Measurements from ENCODE around the gene RAP1GAP. TPM values are rescaled to one million over a fixed set of nuclear protein-coding genes. Genes with fewer than 3 reads are reported as not detected.

The RAP1GAP gene
- total RNA-seq, 8 experiments from 2014 or later = 0.31 to 22.8 (median 11.3) TPM

DNA sequence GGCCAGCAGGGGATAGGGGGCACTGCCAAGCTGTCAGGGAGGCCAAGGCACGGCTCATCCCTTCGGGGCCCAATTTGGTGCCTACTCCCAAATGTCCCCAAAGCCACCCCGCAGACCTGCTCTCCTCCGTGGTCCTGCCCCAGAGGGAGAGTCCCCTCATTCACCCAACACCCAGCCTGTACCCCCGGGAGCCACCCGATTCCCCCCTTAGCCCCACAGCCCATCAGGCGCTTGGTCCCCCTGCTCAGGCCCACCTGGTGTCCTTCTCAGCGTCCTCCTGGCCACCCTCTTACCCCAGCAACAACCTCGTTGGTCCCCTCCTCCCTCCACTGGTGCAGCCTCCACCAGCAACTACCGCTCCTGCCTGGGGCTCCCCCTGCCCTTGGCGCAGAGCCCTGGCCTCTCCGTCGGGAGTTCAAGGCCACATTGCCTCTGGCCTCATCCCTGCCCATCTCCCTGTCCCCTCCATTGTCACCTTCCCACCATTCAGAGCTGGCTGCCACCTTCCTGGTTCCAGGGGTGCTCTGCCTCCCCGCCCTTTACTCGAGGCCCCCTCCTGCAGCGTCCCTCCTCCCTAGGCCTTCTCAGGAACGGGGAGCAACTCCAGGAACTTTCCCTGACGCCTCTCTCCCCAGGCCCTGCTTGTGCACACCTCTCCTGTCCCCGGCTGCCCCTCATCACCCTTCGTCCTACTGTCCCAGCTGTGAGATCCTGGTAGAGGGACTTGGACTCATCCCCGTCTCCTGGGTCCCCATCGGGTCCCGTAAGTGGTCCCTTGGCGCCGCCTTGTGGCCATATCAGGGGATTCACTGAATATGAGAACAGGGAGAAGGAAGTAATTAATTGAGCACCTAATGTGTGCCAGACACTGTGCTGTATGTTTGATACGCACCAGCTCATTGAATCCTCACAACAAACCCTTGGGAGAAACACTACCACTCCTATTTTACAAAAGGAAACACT, 73.9 kb downstream of the RAP1GAP start:
- ATAC-seq (replicated peaks in 6 of 8) = peak in 3 of 8 experiments; percentile 64 to 67 (median 66)
- no peak overlapping the region for H3K4me3 ChIP-seq
- peaks cover 10 to 17% of the 10 kb centered on the region in 2 donors for H3K4me1 ChIP-seq (replicated peaks in 1 of 2)
- 13 to 80% (median 51%) methylated on average over 1 to 10 of the region's 26 CpGs; no CpG with 5 or more reads in 4 of the 10 experiments for WGBS, 10 experiments
- in situ Hi-C loops (cut with MboI; ENCODE audit: low pct_unique_long_range_greater_than_20kb in 2 of 9, low sequenced_read_pairs in 9 of 9, unreplicated experiment in 9 of 9) = no loop called here
- no peak overlapping the region for H3K27ac ChIP-seq

DNA sequence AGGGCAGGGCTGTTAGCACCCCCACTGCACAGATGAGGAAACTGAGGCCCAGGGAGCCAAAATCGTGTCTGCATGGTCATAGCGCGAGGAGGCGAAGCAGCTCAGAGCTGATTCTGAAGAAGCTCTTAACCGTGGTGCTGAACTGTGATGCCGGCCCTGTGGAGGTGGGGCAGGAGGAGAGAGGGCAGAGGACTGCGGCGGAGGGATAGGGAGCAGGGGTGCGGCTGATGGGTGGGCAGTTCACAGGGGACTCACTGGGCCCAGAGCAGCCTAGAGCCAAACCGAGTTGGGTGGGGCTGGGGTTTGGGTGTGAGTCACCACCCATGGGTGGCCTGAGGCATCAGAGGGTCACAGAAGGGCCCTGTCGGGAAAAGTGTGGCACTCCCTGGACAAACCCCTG, 74.7 kb downstream of the RAP1GAP start:
- Histone ChIP-seq H3K27ac (no peak overlapping the region), H3K4me1 (replicated peaks in 1 of 2) (peaks cover 13 to 21% of the 10 kb centered on the region in 2 donors), H3K4me3 (no peak overlapping the region)
- in situ Hi-C loops (cut with MboI; ENCODE audit: low pct_unique_long_range_greater_than_20kb in 2 of 9, low sequenced_read_pairs in 9 of 9, unreplicated experiment in 9 of 9) = no loop called here
- 0 to 75% (median 40%) methylated on average over 1 to 6 of the region's 11 CpGs; no CpG with 5 or more reads in 5 of the 10 experiments for WGBS, 10 experiments
- peak in 3 of 8 experiments; percentile 49 to 67 (median 57) for ATAC-seq (replicated peaks in 6 of 8)

DNA sequence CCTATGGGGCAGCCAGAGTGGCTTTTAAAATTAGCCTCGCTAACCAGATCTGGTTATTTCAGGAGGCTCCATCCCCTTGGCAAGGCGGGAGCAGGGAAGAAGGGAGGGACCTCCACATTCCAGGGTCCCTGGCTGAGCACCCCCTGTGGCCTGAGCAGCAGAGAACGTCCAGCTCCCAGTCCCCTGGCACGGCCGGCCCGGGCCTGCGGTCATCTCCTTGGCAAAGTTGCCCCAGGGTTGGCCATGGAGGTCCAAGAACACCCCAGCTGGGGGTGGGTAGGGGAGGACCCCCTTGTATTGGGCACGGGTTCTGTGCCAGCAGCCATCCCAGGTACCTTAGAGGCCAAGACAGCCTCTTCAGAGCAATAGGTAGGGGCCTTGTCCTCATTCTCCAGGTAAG, 75.9 kb downstream of the RAP1GAP start:
- 60 to 100% (median 86%) methylated on average over 1 to 3 of the region's 8 CpGs; no CpG with 5 or more reads in 7 of the 10 experiments for WGBS, 10 experiments
- no peak overlapping the region for H3K4me3 ChIP-seq
- H3K27ac ChIP-seq = no peak overlapping the region
- in situ Hi-C loops (cut with MboI; ENCODE audit: low pct_unique_long_range_greater_than_20kb in 2 of 9, low sequenced_read_pairs in 9 of 9, unreplicated experiment in 9 of 9) = no loop called here
- peaks cover 13 to 21% of the 10 kb centered on the region in 2 donors for H3K4me1 ChIP-seq (replicated peaks in 1 of 2)
- no peak for ATAC-seq (replicated peaks in 6 of 8)

DNA sequence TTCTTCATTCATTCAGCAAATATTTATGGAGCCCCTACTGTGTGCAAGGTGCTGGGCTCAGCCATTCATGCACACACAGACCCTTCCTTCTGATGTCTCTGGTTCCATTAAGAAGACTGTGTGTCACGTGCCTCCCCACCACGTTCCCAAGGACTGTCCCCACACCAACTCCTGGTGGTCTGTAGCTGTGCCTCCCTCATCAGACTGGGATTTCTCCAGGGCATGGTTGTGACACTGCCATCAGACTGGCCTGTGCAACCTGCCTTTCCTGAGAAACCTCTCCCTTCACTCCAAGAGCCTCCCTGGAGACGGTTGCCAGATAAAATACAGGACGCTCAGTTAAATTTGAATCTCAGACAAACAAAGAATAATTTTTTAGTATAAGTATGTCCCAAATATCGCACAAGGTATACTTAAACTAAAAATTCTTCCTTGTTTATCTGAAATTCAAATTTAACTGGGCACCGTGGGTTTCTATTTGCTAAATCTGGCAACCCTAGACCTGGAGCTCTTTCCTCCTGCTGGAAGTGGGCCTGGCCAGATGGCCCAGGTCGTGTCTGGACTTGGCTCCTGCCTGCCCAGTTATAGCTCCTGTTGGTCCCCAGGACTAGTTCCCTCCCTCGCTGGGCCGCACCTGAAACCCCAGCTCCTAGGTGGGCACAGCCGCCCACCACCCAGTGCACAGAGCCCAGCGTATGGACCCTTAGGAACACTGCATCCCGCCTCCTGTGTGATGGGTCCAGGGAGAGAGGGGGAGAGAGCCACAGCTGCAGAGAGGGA, 76.9 kb downstream of the RAP1GAP start:
- ATAC-seq (replicated peaks in 6 of 8) = no peak
- 33 to 93% (median 83%) methylated on average over 1 to 11 of the region's 12 CpGs; no CpG with 5 or more reads in 1 of the 10 experiments for WGBS, 10 experiments
- Histone ChIP-seq H3K4me3 (no peak overlapping the region), H3K4me1 (replicated peaks in 1 of 2) (peaks cover 13 to 19% of the 10 kb centered on the region in 2 donors), H3K27ac (no peak overlapping the region)
- in situ Hi-C loops (cut with MboI; ENCODE audit: low pct_unique_long_range_greater_than_20kb in 2 of 9, low sequenced_read_pairs in 9 of 9, unreplicated experiment in 9 of 9) = no loop called here

DNA sequence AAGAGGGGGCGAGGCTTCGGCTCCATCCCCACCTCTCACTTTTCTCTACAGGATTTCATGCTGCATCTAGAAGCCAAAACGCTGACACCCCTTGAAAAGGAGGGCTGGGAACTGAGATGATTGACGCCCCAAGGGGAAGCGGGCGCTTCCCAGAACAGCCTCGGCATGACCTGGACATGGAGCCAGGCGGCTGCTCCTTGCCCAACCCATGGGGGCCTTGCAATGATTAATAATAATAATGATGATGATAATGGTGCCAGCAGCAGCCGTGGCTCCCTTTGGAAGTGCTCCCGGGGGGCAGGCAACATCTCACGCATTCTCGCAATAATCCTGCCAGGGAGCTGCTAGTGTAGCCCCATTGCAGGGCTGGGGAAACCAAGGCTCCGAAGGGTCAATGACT, 78.2 kb downstream of the RAP1GAP start:
- in situ Hi-C loops (cut with MboI; ENCODE audit: low pct_unique_long_range_greater_than_20kb in 2 of 9, low sequenced_read_pairs in 9 of 9, unreplicated experiment in 9 of 9) = no loop called here
- H3K4me1 ChIP-seq (replicated peaks in 1 of 2) = peaks cover 16 to 31% of the 10 kb centered on the region in 2 donors
- no peak overlapping the region for H3K27ac ChIP-seq
- 37 to 100% (median 72%) methylated on average over 1 to 11 of the region's 13 CpGs; no CpG with 5 or more reads in 3 of the 10 experiments for WGBS, 10 experiments
- no peak overlapping the region for H3K4me3 ChIP-seq
- peak in 2 of 8 experiments; percentile 2 to 36 for ATAC-seq (replicated peaks in 6 of 8)

DNA sequence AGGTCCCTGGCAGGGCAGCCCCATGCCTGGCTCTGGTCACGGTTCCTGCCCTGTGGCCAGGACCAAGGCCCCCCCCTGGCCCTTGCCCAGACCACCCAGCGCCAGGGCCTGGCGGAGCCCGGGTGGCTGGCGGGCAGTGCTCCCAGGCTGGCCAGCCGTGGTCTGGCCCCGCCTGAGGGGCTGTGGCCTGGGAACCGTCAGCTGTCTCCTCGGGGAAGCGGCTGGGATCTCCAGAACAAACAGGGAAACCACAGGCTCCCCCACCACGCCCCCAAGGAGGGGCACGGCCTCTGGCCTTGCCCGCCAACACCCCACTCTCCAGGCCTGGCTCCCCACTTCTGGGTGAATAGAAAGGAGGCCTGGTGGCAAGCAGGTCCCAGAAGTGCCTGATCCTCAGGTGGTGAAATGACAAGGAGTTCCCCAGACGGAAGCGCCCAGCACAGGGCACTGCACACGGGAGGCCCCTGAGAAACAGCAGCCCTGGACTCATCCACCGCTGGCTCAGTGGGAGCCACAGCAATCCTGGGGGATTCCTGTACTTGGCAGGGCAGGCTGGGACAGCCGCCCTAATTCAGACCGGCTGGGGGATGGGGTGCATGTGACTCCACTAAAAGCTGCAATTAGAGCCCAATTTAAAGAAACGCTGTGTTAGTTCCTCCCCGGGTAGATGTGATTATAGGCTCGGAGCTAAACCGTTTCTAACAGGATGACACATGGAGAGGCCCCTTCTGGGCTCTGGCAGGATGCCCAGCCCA, 78.9 kb downstream of the RAP1GAP start:
- Histone ChIP-seq H3K4me1 (replicated peaks in 1 of 2) (peaks cover 16 to 35% of the 10 kb centered on the region in 2 donors), H3K27ac (no peak overlapping the region), H3K4me3 (no peak overlapping the region)
- in situ Hi-C loops (cut with MboI; ENCODE audit: low pct_unique_long_range_greater_than_20kb in 2 of 9, low sequenced_read_pairs in 9 of 9, unreplicated experiment in 9 of 9) = no loop called here
- peak in 5 of 8 experiments; percentile 9 to 35 (median 27) for ATAC-seq (replicated peaks in 6 of 8)
- WGBS, 10 experiments = 0 to 100% (median 42%) methylated on average over 1 to 7 of the region's 23 CpGs; no CpG with 5 or more reads in 4 of the 10 experiments

DNA sequence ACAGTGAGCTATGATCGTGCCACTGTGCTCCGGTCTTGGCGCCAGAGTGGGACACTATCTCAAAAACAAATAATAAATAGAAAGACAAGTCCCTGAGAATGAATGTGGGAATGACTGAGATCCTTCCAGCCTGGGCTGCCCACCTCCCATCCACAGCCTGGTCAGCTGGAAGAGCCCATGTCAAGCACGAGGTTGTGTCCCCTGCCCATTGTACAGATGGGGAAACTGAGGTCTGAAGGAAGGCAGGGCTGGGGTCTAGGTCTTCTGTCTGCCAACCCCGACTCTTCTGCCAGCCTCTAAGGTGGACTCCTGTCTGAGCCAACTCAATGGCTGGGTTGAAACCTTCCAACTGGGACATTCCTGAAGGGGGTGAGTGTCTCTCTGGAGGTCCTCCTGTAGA, 79.5 kb downstream of the RAP1GAP start:
- H3K4me3 ChIP-seq = no peak overlapping the region
- H3K4me1 ChIP-seq (replicated peaks in 1 of 2) = peaks cover 16 to 39% of the 10 kb centered on the region in 2 donors
- 25 to 100% (median 81%) methylated on average over 1 to 5 of the region's 5 CpGs; no CpG with 5 or more reads in 1 of the 10 experiments for WGBS, 10 experiments
- no peak overlapping the region for H3K27ac ChIP-seq
- ATAC-seq (replicated peaks in 6 of 8) = no peak
- in situ Hi-C loops (cut with MboI; ENCODE audit: low pct_unique_long_range_greater_than_20kb in 2 of 9, low sequenced_read_pairs in 9 of 9, unreplicated experiment in 9 of 9) = no loop called here

DNA sequence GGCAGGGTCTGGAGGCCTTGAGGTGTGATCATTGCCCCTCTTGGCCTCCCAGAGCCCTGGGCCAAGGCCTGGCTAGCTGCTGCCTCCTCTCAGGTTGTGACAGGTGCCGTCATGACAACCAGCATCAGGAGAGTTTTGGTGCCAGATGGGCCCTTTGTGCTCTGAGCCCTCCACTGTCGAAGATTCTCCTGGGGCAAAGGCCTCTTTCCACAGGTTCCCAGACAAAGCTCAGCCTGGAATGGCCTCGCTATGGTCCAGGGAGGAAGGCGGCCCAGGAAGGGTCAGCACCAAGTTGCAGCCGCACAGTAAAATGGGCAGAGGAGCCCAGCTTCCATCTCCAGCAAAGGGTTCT, 81.6 kb downstream of the RAP1GAP start:
- ATAC-seq (replicated peaks in 6 of 8) = no peak
- Histone ChIP-seq H3K27ac (no peak overlapping the region), H3K4me1 (replicated peaks in 1 of 2) (peaks cover 16 to 39% of the 10 kb centered on the region in 2 donors), H3K4me3 (no peak overlapping the region)
- in situ Hi-C loops (cut with MboI; ENCODE audit: low pct_unique_long_range_greater_than_20kb in 2 of 9, low sequenced_read_pairs in 9 of 9, unreplicated experiment in 9 of 9) = no loop called here
- WGBS, 10 experiments = 72 to 100% (median 75%) methylated on average over 2 to 4 of the region's 5 CpGs; no CpG with 5 or more reads in 6 of the 10 experiments

DNA sequence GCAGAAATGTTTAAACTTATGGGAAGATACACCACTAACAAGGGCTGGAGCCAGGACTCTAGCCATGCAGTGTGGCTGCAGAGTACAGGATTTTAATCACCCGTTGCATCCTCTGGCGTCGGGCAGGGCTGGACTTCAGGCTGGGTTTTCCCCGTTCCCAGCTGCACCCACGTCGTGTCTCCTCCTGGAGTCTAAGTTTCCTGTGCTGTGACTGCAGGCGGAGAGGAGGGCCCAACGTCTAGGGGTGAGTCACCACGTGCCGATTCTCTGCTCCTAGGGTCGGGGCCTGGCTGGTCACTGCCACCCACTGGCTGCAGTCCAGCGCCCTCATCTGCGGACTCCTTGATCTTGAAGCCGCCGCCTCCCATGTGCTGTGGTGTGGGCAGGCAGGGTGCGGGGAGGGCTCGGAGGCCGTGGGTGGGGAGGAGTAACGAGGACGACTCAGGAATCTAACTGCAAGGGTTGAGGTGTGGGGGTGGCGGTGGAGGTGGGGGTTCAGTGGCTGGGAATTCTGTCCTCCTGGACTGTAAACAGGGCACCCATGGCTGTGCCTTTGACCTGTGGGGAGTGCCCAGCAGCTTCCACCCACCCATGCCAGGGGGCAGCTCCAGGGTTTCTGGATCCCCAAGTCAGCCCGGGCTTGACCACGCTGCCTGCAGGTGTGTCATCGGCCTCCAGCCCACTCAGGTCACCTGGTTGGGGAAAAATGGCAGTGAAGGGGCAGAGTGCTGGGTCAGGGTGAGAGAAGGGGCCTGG, 82.1 kb downstream of the RAP1GAP start:
- Histone ChIP-seq H3K27ac (no peak overlapping the region), H3K4me3 (no peak overlapping the region), H3K4me1 (replicated peaks in 1 of 2) (peaks cover 16 to 39% of the 10 kb centered on the region in 2 donors)
- in situ Hi-C loops (cut with MboI; ENCODE audit: low pct_unique_long_range_greater_than_20kb in 2 of 9, low sequenced_read_pairs in 9 of 9, unreplicated experiment in 9 of 9) = no loop called here
- WGBS, 10 experiments = 0 to 54% (median 49%) methylated on average over 2 to 13 of the region's 24 CpGs; no CpG with 5 or more reads in 6 of the 10 experiments
- peak; percentile 86 to 97 (median 90) for ATAC-seq (replicated peaks in 6 of 8)

DNA sequence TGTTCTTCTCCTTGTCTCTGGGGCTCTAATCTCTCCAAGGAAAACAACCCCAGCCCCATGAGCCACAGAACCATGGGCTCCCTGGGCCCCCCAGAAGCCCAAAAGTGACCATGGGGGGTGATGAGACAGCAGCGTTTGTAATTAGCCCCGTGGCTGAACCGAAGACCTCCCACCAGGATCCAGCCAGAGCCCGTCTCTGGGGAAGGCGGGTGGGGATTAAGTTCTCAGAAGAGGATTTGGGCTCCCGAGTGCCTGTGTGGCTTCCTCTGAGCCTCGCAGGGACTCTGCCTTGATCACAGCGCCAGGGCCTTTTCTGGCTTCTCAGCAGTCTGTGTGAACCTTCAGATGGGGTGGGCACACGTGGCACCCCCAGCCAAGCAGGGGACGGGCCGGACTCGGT, 82.9 kb downstream of the RAP1GAP start:
- 43 to 59% methylated on average over 2 to 7 of the region's 12 CpGs; no CpG with 5 or more reads in 8 of the 10 experiments for WGBS, 10 experiments
- no peak for ATAC-seq (replicated peaks in 6 of 8)
- no peak overlapping the region for H3K4me3 ChIP-seq
- no peak overlapping the region for H3K27ac ChIP-seq
- H3K4me1 ChIP-seq (replicated peaks in 1 of 2) = peaks cover 16 to 39% of the 10 kb centered on the region in 2 donors
- in situ Hi-C loops (cut with MboI; ENCODE audit: low pct_unique_long_range_greater_than_20kb in 2 of 9, low sequenced_read_pairs in 9 of 9, unreplicated experiment in 9 of 9) = no loop called here

DNA sequence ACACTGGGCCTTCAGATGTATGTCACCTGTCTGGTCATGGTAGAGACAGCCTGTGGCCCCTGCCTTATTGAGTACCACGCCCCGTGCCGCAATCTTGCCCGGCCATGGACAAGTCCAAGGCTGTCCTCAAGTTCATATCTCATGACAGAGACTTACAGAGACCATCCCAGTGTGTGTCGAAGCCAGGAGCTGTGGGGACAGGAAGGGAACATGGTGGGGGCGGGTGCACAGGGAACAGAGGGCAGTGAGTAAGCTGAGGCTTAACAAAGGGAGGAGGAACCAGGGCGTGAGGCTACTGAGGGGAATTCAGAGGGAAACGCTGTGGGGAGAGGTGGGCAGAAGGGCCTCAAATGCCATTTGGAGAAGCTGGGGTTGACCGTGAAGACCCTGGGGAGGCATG, 84.1 kb downstream of the RAP1GAP start:
- Histone ChIP-seq H3K27ac (no peak overlapping the region), H3K4me1 (replicated peaks in 1 of 2) (peaks cover 4 to 27% of the 10 kb centered on the region in 2 donors), H3K4me3 (no peak overlapping the region)
- in situ Hi-C loops (cut with MboI; ENCODE audit: low pct_unique_long_range_greater_than_20kb in 2 of 9, low sequenced_read_pairs in 9 of 9, unreplicated experiment in 9 of 9) = no loop called here
- WGBS, 10 experiments = 17 to 100% (median 71%) methylated on average over 1 to 8 of the region's 9 CpGs; no CpG with 5 or more reads in 2 of the 10 experiments
- ATAC-seq (replicated peaks in 6 of 8) = peak in 2 of 8 experiments; percentile 19 to 22

DNA sequence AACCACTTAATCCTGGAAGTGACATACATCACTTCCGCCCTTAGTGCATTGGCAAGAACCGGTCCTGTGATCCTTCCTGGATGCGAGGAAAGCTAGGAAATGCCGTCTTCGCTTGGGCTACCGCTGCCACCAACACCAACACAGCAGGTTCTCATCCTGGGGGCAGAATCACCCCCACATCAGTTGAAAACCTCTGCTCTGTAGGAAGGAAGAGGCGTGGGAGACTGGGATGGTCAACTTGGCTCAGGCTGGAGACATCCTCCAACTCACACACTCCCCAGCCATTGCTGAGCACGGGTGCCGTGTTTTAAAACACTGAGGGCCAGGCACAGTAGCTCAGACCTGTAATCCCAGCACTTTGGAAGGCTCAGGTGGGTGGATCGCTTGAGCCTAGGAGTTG, 85.1 kb downstream of the RAP1GAP start:
- WGBS, 10 experiments = 61 to 100% (median 80%) methylated on average over 1 to 9 of the region's 10 CpGs; no CpG with 5 or more reads in 4 of the 10 experiments

More for the DNA sequence above, 85.1 kb downstream of the RAP1GAP start:
- no peak for ATAC-seq (replicated peaks in 6 of 8)
- peaks cover 3 to 24% of the 10 kb centered on the region in 2 donors for H3K4me1 ChIP-seq (replicated peaks in 1 of 2)
- no peak overlapping the region for H3K27ac ChIP-seq
- in situ Hi-C loops (cut with MboI; ENCODE audit: low pct_unique_long_range_greater_than_20kb in 2 of 9, low sequenced_read_pairs in 9 of 9, unreplicated experiment in 9 of 9) = no loop called here
- no peak overlapping the region for H3K4me3 ChIP-seq
